OCI-LY3 (cell line): ENCODE results near the gene MAD1L1.

Source experiments
- CTCF ChIP-seq: fragments of 200-600, 300-600 bp; sonication (generic); IDR thresholded peaks from 2 replicates; pipeline ENCODE4 v1.5.1; 2014; ENCODE audit warnings: antibody characterized with exemption, low read length, low read depth
- EZH2phosphoT487 ChIP-seq: fragments of 200-600 bp; shearing (Covaris generic); IDR thresholded peaks from 2 replicates; pipeline ENCODE4 v1.6.1; 2018; ENCODE audit warnings: antibody characterized with exemption, mixed run types, low read depth

GRCh38 chr7:2028733-2029132 lies 204.0 kb downstream of the MAD1L1 start:
- TF ChIP-seq CTCF, result no peak
- TF ChIP-seq EZH2phosphoT487, result no peak
